Stimulated activated CD4-positive, alpha-beta T cell treated with anti-CD3 and anti-CD28 coated beads, Interleukin-4, amount 100 ng/mL, for 4 hours (primary cell): ENCODE measurements around the gene PPP1CC.
A peak's percentile ranks its signal among the peaks of the same experiment; 100 is the strongest.
"Not testable (repeated sequence)": the region's sequence is repeated elsewhere in the genome, so short reads cannot be mapped to it uniquely, and the experiment has no call there.

Source experiments
- DNase-seq, 2 experiments: peaks; one replicate each; pipeline ENCODE4 v3.0.0-alpha.2; 2020

The PPP1CC gene

DNA sequence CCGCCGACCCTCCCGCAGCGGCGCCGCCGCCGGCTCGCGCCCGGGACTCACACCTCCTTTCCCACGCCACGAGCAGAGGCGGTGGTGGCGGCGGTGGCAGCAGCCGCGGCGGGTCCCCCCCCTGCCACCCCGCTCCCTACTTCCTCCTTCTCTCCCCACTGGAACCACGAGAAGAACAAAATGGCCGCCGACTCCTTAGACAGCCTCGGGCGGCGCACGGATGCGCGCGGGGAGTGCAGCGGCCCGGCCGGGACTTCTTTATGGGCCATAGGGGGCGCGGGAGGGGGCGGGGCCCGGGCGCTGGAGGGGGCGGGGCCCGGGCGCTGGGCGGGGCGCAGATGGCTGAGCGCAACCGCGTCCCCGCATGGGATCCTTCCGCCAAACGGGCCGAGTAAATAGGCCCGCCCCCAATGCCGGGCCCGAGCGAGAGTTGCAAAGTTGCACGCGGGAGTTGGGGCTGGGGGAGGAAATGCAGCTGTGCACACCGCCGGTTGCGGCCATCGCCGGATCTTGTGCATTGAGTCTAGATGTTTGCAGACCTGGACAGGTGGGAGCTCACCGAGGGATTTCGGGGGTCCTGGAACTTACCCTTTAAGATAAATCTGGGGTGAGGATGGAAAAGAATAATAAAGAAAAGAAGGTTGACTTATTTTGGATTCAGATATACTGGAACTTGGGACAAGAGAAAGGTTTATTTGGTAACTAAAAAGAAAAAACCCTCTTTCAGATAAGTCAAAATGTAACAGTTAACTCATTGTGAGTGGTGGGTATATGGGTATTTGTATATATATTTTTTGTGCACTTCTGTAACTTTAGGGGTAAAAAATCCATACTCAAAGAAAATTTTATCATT, at the start of gene PPP1CC:
PPP1CC (minus strand) TSS at position 174 of the 853 bp plus-strand sequence. CDS start 184 bp downstream, outside the sequence.
- DNase-seq: peak; percentile 90

DNA sequence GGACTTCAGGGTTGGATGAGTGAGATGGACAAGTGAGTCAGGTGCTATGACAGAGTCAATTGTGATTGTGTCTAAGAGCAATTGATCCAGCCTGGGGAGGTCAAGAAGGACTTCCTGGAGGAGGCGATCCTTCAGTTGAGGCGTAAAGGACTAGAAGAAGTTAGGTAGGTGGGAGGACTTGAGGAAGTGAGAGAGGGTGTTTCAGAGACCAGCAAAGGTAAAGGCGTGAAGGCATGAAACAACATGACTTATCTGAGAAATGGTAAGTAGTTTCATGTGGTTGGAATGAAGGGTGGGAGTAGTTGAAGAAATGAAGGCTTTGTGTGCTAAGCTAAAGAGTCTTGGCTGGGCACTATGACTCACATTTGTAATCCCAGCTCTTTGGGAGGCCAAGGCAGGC, 48.9 kb upstream of the PPP1CC start:
- no peak for DNase-seq

DNA sequence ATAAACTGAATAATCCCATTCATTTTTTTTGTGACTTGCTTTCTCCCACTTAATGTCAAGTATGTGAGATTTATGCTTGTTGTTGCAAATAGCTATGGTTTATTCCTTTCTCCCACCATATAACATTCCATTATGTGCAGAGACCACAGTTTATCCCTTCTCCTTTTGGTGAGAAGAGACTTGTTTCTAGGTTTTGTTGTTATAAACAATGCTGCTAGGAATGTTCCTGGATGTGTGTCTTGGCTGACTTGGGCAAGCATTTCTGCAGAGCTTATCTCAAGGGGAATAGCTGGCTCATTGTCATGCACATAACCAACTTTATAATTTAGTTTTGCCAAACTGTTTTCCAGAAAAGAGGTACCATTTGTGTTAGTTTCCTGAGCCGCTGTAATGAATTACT, 47.6 kb upstream of the PPP1CC start:
- DNase-seq: no peak

DNA sequence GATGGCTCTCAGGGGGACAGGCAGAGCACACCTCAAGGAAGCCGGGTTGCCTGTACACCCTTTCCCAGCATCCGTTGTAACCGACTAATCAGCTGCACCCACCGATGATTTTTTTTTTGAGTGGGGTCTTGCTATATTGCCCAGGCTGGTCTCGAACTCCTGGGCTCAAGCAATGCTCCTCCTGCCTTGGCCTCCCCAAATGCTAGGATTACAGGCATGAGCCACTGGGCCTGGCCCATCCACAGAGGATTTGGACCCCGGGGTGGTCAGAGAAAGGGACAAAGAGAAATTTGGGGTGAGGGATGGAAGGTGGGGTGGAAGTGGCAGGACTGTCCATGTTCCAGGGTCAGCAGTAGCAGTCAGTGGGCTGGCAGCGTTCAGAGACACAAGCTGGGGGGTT, 43.3 kb upstream of the PPP1CC start:
- DNase-seq: no peak

DNA sequence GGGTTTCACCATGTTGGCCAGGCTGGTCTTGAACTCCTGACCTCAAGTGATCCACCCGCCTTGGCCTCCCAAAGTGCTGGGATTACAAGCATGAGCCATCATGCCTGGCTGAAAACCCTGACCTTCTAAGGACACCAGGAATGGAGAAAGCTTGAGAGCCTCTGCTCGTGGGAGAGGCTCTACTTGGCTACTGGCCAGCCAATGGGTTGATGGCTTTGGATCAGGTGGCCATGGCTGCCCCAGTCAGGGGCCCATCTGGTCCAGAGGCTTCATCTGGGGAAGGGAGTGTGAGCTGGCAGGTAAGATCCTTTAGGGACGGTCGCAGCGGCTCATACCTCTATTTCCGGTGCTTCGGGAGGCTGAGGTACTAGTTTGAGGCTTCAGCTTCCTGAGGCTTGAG, 42.5 kb upstream of the PPP1CC start:
- DNase-seq: no peak

DNA sequence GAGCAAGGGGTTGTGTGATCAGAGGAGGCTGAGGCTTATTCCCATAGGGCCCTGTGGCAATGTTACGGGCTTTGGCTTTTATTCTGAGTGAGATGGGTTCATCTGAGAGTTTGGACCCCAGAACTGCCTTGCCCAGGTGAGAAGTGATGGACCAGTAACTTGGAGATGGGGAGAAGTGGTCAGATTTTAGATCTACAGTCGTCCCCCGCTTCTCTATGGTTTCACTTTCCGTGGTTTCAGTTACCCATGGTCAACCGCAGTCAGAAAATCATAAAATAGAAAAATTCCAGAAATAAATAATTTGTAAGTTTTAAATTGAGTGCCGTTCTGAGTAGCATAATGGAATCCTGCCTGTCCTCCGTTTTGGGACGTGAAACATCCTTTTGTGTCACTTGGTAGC, 40.2 kb upstream of the PPP1CC start:
- no peak for DNase-seq

DNA sequence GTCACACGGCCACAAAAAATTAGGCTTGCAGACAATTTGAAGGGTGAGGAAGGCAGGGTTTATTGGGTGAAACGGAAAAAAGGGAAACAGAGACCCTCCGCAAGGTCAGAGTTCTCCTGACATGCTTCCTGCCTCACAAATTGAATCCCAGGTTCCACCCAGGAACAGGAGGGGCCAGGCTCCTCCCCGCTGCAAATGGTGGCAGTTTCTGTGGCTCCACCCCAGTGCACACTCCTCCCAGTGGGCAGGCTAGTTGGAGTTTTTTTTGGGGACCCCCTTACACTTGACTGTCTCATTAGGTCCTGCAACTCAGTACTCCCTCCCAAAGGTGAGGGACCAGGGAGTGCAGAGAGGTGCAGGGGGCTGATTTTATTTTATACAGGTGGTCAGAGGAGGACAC, 39.4 kb upstream of the PPP1CC start:
- no peak for DNase-seq

DNA sequence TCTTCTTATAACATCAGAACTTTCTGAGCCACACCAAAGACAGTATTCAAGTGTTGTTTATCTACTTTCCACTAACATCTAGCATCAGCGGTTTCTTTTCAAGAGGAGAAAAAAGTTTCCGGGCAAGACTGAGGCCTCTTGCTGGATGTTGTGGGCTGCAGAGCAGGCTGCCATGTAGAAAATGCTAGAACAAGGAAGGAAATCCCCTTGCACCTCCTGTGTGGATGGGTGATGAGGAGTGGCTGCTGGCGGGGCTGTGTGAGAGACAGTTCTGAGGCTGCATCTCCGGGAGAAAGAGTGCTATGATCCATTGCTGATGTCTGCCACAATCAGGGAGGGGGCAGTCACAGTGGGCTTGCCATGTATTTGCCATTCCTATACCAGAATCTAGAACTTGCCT, 37.8 kb upstream of the PPP1CC start:
- peak; percentile 36 to 64 for DNase-seq

DNA sequence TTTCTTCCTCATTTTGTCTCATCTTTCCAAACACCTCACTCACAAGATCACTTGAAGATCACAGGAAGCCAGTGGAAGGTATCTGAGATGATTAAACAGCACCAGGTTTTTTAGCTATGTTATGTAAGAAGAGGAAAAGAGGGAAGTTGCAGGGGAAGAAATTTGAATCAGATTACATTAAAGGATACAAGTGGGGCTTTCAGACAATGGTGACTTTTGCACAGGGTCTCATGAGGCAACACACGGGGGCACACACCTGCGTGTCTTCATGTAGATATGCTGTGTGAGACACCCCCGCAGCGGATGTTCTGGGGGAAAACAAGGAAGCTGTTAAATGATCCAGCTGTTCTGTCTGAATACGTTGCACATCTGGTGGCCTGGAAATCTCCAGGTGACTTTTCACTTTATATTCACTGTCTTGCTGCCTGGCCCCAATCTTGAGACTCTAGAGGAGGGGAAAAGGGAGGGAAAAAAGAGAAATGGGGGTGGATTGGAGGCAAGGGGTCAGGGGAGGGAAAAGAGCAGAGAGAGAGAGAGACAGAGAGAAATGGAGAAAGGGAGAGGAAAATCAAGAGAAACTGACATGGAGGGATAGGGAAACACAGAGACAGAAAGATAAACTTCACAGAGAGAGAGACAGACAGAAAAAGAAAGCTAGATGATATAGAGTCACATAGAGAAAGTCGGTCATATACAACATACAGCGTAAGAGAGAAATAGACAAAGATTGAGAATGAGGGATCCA, 36.3 kb upstream of the PPP1CC start:
- DNase-seq: peak in 1 of 2 experiments; percentile 13

DNA sequence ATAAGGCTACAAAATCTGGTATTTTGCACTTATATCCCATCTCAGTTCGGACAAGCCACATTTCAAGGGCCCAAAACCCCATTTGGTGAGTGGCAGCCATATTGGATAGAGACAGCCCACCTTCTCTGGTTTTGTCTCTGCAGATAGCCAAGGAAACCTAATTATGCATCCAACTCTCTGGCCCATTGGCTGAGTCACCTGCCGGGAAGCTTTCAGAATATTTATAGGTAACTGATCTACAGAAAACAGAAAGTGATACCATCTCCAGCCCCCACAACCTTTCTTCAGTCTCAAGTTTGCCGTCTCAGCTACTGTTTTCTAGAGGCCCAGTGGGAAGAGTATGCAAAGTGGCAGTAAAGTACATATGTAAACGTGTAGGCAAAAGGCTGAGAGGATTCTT, 33.7 kb upstream of the PPP1CC start:
- DNase-seq: peak; percentile 45 to 76

DNA sequence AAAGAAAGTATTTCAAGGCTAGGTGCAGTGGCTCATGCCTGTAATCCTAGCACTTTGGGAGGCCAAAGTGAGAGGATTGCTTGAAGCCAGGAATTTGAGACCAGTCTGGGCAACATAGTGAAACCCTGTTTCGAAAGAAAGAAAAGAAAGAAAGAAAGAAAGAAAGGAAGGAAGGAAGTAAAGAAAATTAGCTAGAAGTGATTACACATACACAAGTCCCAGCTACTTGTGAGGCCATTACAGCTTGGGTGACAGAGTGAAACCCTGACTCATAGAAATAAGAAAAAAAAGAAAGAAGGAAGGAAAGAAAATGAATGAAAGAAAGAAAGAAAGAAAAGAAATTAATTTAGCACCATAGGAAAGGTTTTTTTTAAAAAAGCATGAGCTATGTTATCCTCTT, 33.3 kb upstream of the PPP1CC start:
- DNase-seq: no peak

DNA sequence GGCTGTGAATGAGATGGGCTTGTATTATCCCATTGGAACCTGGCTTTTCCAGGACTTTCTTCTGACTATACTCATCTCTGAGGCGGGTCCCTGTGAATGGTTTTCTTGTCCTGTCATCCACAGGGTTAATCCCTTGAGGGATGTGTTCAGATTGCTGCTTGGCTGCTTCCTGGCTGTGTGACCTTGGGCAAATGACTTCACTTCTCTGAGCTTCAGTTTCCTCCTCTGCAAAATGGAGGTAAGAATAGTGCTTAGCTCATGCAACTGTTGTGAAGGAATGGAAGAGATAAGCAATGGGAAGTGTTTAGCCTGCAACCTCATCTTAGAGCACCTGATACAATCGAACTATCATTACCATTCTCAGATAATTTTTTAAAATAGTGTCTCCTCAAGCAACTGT, 32.1 kb upstream of the PPP1CC start:
- DNase-seq: no peak

DNA sequence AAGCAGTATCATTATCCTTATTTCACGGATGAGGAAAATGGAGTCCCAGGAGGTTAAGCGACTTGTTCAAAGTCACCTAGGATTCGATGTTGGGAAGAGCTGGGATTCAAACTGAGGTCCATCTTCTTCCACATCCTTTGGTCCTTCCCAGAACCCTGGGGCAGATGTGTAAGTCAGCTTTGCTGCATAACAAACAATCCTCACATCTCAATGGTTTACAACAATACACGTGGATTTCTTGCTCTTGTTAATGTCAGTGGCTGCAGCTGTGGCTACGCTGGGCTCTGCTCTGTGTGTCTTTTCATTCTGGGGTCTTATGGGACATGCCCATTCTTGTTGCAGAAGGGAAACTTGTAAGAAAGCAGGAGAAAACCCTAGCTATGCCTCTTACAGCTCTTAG, 26.3 kb upstream of the PPP1CC start:
- DNase-seq: no peak

DNA sequence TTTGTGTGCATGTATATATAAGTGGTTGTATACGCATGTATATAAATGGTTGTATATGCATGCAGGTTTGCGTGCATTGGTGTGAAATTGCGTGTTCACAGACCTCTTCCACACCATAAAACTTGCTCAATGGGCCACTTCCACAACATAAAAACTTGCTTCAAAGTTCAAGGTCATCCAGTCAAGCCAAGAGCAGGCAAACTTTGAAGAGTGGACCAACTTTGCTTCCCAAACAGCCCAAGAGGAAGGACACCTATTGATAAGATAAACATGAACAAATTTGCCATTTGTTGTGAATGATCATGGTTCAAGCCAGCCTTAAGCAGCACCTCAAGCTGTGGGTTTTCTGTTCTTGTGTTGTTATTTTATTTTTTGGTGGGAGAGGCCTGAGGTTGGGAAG, 25.2 kb upstream of the PPP1CC start:
- no peak for DNase-seq

DNA sequence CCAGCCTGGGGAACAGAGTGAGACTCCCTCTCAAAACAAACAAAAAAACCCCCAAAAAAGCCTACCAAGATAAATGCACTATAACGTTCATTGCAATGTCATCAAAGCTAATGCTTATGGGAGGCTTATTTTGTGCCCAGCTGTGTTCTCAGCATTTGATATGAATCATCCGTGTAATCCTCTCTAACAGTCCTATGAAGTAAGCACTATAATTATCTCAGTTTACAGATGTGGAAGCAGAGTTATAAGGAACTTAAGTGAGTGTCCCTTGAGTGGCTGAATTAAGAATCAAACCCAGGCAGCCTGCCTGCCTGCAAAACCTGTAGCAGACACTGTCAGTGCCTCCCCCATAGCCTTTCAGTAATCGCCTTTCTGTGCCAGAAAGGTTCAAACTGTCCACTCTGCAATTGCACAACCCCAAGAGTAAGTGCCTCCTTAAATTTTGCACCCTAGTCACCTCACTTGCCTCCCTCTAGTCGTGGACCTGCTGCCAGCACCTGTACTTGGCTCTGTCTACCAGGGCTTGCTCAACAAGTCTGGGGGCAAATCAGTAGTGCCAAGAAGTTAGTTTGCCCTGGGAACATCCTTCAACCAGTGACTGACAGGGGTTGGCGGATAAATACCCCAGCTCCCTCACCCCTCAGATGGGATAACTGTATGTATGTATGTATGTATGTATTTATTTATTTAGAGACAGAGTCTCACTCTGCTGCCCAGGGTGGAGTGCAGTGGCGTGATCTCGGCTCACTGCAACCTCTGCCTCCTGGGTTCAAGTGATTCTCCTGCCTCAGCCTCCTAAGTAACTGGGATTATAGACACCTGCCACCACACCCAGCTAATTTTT, 23.8 kb upstream of the PPP1CC start:
- no peak for DNase-seq

DNA sequence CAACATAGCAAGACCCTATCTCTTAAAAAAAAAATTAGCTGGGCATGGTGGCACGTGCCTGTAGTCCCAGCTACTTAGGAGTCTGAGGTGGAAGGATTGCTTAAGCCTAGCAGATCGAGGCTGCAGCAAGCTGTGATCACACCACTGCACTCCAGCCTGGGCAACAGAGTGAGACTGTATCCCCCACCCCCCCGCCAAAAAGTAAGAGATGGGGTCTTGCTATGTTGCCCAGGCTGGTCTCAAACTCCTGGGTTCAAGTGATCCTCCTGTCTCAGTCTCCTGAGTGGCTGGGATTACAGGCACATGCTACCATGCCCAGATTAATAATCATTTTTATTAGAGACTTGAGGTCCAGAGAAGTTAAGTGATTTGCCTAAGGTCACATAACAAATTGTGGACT, 22.9 kb upstream of the PPP1CC start:
- DNase-seq: not testable (repeated sequence)

DNA sequence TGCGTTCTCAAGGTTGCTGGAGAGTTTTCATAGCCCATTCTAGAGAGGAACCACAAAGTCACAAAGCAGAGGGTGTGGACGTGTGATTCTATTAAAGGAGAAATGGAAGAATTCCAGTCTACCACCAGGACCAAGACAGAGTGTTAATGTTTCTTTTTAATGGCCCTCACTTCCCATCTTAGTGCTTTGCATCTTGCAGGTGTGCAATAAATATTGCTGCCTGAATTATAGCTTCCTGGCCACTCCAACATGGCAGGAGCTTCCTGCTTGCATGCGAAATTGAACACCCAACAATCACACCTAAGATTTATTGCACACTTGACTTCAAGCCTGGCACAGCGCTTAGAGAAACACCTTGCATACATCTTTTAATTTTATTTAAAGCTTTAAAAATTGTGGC, 22.4 kb upstream of the PPP1CC start:
- no peak for DNase-seq

DNA sequence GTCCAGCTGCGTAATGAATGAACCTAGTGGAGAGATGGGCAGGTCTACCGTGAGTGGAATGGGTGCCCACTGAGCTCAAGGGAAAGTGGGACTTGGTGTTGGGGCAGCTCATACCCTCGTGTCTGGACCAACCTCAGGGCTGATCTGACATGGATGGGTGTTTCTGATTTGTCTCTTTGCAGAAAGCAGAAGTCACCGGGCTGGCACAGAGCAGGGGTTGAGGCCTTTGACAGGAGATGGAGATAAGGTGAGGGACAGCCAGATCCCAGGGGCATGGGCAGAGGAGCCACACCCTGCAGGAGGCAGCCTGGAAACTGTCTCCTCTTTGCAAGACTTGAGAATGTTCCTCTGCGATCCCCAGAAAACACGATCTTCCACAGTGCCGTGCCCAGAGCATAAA, 20.9 kb upstream of the PPP1CC start:
- no peak for DNase-seq

DNA sequence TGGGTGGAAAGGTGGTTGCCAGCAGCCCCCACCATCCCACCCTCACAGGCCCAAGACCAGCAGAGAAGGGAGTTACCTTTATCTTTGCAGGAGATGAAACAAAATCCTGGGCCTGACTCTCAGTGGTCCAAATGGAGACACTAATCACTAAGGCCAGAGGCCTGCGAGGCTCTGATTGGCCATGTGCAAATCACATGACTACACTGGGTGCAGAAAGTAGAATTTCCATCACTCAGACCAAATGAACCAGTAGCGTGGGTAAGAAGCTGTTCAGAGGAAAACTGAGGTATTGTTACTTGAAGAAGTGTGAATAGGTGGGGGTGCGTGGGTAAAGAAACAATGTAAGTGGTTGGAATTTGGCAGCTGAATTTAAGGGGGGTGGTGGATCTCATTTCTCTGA, 20.2 kb upstream of the PPP1CC start:
- DNase-seq: no peak

DNA sequence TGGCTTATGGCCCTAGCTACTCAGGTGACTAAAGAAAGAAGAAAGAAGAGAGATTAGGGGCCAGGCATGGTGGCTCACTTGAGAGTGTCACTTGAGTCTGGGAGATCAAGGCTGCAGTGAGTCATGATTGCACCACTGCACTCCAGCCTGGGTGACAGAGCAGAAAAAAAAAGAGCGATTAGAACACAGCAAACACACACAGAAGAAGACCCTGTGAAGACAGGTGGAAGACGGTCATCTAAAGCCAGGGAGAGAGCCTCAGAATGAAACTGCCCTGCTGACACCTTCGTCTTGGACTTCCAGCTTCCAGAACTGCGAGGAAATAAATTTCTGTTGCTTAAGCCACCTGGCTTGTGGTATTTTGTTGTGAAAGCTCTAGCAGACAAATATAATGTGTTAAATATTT, 17.5 kb upstream of the PPP1CC start:
- peak in 1 of 2 experiments; percentile 12 for DNase-seq

DNA sequence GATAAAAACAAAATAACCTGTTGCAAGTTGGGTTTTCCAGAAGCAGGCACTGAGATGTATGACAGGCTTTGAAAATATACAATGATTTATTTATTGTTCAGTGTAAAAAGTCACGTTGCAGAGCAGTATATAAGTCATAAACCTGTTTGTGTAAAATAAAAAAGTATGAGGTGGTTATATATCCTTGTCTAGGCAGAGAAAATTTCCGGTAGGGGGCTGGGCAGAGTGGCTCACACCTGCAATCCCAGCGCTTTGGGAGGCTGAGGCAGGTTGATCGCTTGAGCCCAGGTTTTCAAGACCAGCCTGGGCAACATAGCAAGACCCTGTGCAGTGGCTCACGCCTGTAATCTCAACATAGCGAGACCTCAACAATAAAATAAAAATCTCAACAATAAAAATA, 16.2 kb upstream of the PPP1CC start:
- DNase-seq: no peak

DNA sequence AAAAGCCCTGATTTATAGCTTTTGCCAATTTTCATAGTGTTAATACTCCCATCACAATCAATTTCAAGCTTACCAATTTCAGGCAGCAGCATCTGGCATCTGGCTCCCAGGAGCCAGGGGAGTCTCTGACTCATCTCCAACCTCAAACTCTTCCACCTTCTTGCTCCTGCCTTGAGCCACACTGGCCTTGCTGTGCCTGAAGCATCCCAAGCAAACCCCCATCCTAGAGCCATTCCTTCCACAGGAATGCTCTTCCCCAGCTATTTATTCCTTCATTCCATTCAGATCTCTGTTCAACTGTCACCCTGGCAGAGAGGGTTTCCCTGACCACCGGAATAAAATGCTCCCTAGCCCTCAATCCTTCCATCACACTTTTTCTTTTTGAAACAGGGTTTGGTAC, 13.9 kb upstream of the PPP1CC start:
- DNase-seq: no peak

DNA sequence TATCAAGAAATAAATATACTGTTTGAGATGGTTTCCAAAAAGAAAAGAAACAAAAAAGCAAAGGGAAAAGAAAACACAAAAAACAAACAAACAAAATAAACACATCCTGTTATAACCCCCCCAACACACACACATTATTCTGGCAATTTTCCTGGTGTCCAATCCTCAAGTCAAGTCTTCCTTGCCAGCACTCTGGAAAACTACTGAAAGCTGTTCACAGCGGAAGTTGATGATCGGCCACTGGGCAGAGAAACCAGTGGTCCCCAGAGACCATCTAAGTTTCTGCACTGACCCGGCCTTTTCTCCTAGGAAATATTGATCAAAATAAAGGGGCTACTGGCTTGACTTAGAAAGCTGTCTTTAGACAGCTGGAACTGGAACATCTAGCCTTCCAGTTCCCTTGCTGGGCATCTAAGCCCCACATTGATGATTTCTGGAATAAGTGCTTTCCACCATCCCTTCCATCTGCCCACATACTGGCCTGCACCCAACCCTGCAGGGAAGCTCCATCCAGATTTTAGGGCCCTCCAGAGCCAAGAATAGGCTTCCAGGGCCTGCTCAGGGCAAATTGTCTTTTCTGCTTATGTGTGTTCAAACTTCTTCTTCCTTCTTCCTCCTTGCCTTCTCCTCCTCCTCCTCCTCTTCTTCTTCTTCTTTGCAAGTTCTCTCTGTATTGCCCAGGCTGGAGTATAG, 11.6 kb upstream of the PPP1CC start:
- DNase-seq: no peak
